ENCODE measurements around the gene CRACR2B. TPM values are rescaled to one million over a fixed set of nuclear protein-coding genes. Genes with fewer than 3 reads are reported as not detected.
A peak's percentile ranks its signal among the peaks of the same experiment; 100 is the strongest.

CRACR2B gene
- total and polyA plus RNA-seq, 10 of the 15 experiments (the other 5 are each of a cell fraction or from before 2014, with no cell fraction given), result 0.10 to 33.7 (median 12.7) TPM

GRCh38 chr11:808427-809286 lies 19.1 kb upstream of the CRACR2B start:
- ChIA-PET SMC1A (ENCODE audit: uncharacterized antibody, unreplicated experiment) (interaction anchor here (1.9 kb wide), 1 partner anchor 10 kb away, joined by 5 read pairs; the partner anchor contains the start of gene PNPLA2), CTCF (interaction anchor here (1.2 kb wide), 1 partner anchor 36 kb away, joined by 3 read pairs; no protein-coding TSS in a partner anchor), POLR2A (interaction anchor here (0.8 to 3.3 kb wide), 8 partner anchors 10 to 362 kb away, joined by 3 to 32 read pairs (median 6); partner anchors contain the start of genes CD151, DEAF1, PNPLA2 and TMEM80), RAD21 (ENCODE audit: unreplicated experiment) (interaction anchor here (1.1 to 1.7 kb wide), 4 partner anchors 11 to 38 kb away, joined by 3 to 13 read pairs (median 6); partner anchors contain the start of genes PNPLA2 and TSPAN4)
- H3K4me1 ChIP-seq (ENCODE audit: control insufficient read depth, insufficient read depth, low read length), result peaks cover 16% of the 10 kb centered on the region
- H2AFZ ChIP-seq (ENCODE audit: control insufficient read depth, low read depth, low read length), result peak overlapping the region; percentile 100
- FAIRE-seq (no peak), ATAC-seq (peak; percentile 26), DNase-seq (ENCODE audit: low read depth, low spot score) (no peak)
- H3K27me3 ChIP-seq (replicated peaks in 1 of 2; ENCODE audit: control insufficient read depth in 2 of 2, insufficient read depth in 2 of 2, low read length in 1 of 2), result no peaks in the 10 kb centered on the region
- H3K9me3 ChIP-seq (replicated peaks; ENCODE audit: control insufficient read depth, insufficient read depth, low read length), result no peaks in the 10 kb centered on the region
- H3K36me3 ChIP-seq (ENCODE audit: control insufficient read depth in 2 of 2, insufficient read depth in 2 of 2, low read length in 1 of 2), result peaks cover 8 to 24% of the 10 kb centered on the region in 2 experiments; a peak in 3 of 4 replicates
- peak overlapping the region; percentile 88 for H3K4me2 ChIP-seq (ENCODE audit: control insufficient read depth, insufficient read depth)
- TSS peak; percentile 88 for BruUV-seq (replicated peaks)
- in situ Hi-C loops (cut with MboI), result loop anchor here (25.0 kb wide), 1 partner anchor 1579 kb away; the partner anchor contains the start of gene CD81
- under 1% methylated on average over 32 of the region's 36 CpGs for WGBS (ENCODE audit: insufficient coverage, insufficient replicate concordance, low lambda C conversion rate, missing lambda C conversion rate)
- peaks cover 48% of the 10 kb centered on the region for H3K79me2 ChIP-seq (ENCODE audit: control insufficient read depth, insufficient read depth, low read length)
- peak overlapping the region; percentile 99 for H3K27ac ChIP-seq (ENCODE audit: control insufficient read depth, insufficient read depth)
- intact Hi-C loops (cut with micrococcal nuclease; ENCODE audit: unreplicated experiment), result loop anchor here (1.0 kb wide), 1 partner anchor 11 kb away; no protein-coding TSS in a partner anchor
- peak overlapping the region; percentile 98 for H3K9ac ChIP-seq (ENCODE audit: control insufficient read depth, insufficient read depth, low read length)
- peak overlapping the region; percentile 98 for H3K4me3 ChIP-seq
- peaks cover 5% of the 10 kb centered on the region; the same call in 1 of the 2 replicates for H4K20me1 ChIP-seq (ENCODE audit: control insufficient read depth, insufficient read depth)
- TF ChIP-seq HCFC1 (IDR thresholded peaks at IDR 0.05; ENCODE audit: low read length) (no peak), MTA3 (IDR thresholded peaks at IDR 0.05; ENCODE audit: borderline replicate concordance, low read length) (no peak), FOXM1 (IDR thresholded peaks at IDR 0.05; ENCODE audit: low read depth, low read length) (no peak), BMI1 (IDR thresholded peaks at IDR 0.05; ENCODE audit: borderline replicate concordance) (no peak), MTA2 (IDR thresholded peaks at IDR 0.05; ENCODE audit: low read depth) (no peak), NR2F1 (conservative IDR thresholded peaks at IDR 0.05) (0 out of 2 replicates have a peak, but pooled peaks have one; percentile 27), IRF3 (IDR thresholded peaks at IDR 0.05) (0 out of 2 replicates have a peak, but pooled peaks have one; percentile 10), PML (IDR thresholded peaks at IDR 0.05; ENCODE audit: low read length) (no peak), HSF1 (IDR thresholded peaks at IDR 0.05; ENCODE audit: low read depth, low read length) (no peak), EGR1 (IDR thresholded peaks at IDR 0.05; ENCODE audit: borderline replicate concordance in 1 of 2, low read depth in 2 of 2, low read length in 2 of 2) (no peak), RUNX3 (IDR thresholded peaks at IDR 0.05; ENCODE audit: low read length) (peak; percentile 61), POLR2A (IDR thresholded peaks at IDR 0.05; ENCODE audit: low read depth, low read length) (no peak), TCF7 (IDR thresholded peaks at IDR 0.05; ENCODE audit: borderline replicate concordance) (no peak), BCL11A (IDR thresholded peaks at IDR 0.05; ENCODE audit: low read depth, low read length) (no peak), SIN3A (IDR thresholded peaks at IDR 0.05; ENCODE audit: low read depth, low read length) (no peak; the same call in 1 of the 2 replicates), HDGF (IDR thresholded peaks at IDR 0.05) (no peak), SKIL (IDR thresholded peaks at IDR 0.05; ENCODE audit: low read depth, poor library complexity, severe bottlenecking) (no peak), SRF (IDR thresholded peaks at IDR 0.05; ENCODE audit: low read depth in 2 of 2, low read length in 2 of 2) (no peak), MXI1 (IDR thresholded peaks at IDR 0.05; ENCODE audit: low read depth, low read length) (peak; percentile 22; the same call in 1 of the 2 replicates)
